Natural killer cell (primary cell): Measurements from ENCODE around the gene PTPRS. TPM values are rescaled to one million over a fixed set of nuclear protein-coding genes. Genes with fewer than 3 reads are reported as not detected.

ENCODE experiments used
- ATAC-seq, 3 donors: fragments of 150-1000 bp in 2 of 3; fragments of 200-7000 bp in 1 of 3; cut with Tn5 transposase; 1 replicate in 1 of 3; 2 replicates in 2 of 3; pipeline ENCODE4 v1.10.0; 2021; ENCODE audit warnings: mild to moderate bottlenecking in 2 of 3, moderate library complexity in 2 of 3
- DNase-seq, 2 donors: peaks; one replicate each; pipeline versions ENCODE4 v3.0.0 to v3.0.0-alpha.2; 2013 to 2021; ENCODE audit warnings: mixed read lengths in 1 of 2
- H3K27ac ChIP-seq: one replicate; pipeline ENCODE4 v1.5.1; 2013; ENCODE audit warnings: mild to moderate bottlenecking, low read length
- H3K27me3 ChIP-seq: one replicate; pipeline ENCODE4 v1.6.1; 2013; ENCODE audit warnings: low read length; ENCODE audit not compliant: control insufficient read depth, insufficient read depth
- H3K36me3 ChIP-seq: one replicate; pipeline ENCODE4 v1.6.1; 2013; ENCODE audit warnings: low read length; ENCODE audit not compliant: control insufficient read depth, insufficient read depth
- H3K4me1 ChIP-seq: one replicate; pipeline ENCODE4 v1.6.1; 2013; ENCODE audit warnings: low read length; ENCODE audit not compliant: control insufficient read depth, insufficient read depth
- H3K4me3 ChIP-seq: one replicate; pipeline ENCODE4 v1.5.1; 2013; ENCODE audit warnings: low read length
- H3K9me3 ChIP-seq: one replicate; pipeline ENCODE4 v1.6.1; 2013; ENCODE audit warnings: low read length; ENCODE audit not compliant: control insufficient read depth, insufficient read depth
- H3K27ac Mint-ChIP-seq, 2 donors: one replicate each; pipeline ENCODE4 v1.8.0; 2022; ENCODE audit warnings: mild to moderate bottlenecking in 2 of 2, mixed read lengths in 2 of 2, moderate library complexity in 1 of 2
- H3K27me3 Mint-ChIP-seq, 2 donors: one replicate each; pipeline ENCODE4 v1.8.0; 2022; ENCODE audit warnings: low read depth in 2 of 2, mixed read lengths in 2 of 2
- H3K36me3 Mint-ChIP-seq: one replicate; pipeline ENCODE4 v1.8.0; 2022; ENCODE audit warnings: mixed read lengths
- H3K4me1 Mint-ChIP-seq, 2 donors: one replicate each; pipeline ENCODE4 v1.8.0; 2022; ENCODE audit warnings: mixed read lengths in 2 of 2
- H3K4me3 Mint-ChIP-seq: one replicate; pipeline ENCODE4 v1.8.0; 2022; ENCODE audit warnings: mild to moderate bottlenecking, moderate library complexity, mixed read lengths
- H3K9me3 Mint-ChIP-seq, 2 donors: one replicate each; pipeline ENCODE4 v1.8.0; 2022; ENCODE audit warnings: mixed read lengths in 2 of 2
- CTCF ChIP-seq: fragments of 200-600 bp; IDR thresholded peaks from one replicate; pipeline ENCODE4 v1.8.0; 2022; ENCODE audit warnings: antibody characterized with exemption
- WGBS: methylation state at CpG from one replicate; pipeline ENCODE4 v1.1.7; 2013; ENCODE audit warnings: missing lambda C conversion rate; ENCODE audit not compliant: insufficient coverage; 5-methylcytosine and 5-hydroxymethylcytosine counted together
- intact Hi-C: fragments of 100-400 bp; cut with micrococcal nuclease; formaldehyde crosslinking; loops from one replicate; pipeline ENCODE4 v1.14.2; 2022
- total RNA-seq, 4 donors: library from RNA; stranded (reverse); fragments of 120-200 nt in 1 of 4; gene quantifications; one replicate each; pipeline versions ENCODE4 v1.2.3 to v1.2.4, GENCODE V29; 2013 to 2022

Gene PTPRS
- total RNA-seq, 3 donors from 2014 or later (not counting 1 experiment from before 2014, with no cell fraction given): 0.47 to 0.73 (median 0.61) TPM

- TF ChIP-seq CTCF: no peak
- Mint-ChIP-seq H3K36me3 (no peaks in the 10 kb centered on the region), H3K27me3 (peaks cover 27 to 38% of the 10 kb centered on the region in 2 donors), H3K27ac (no peak overlapping the region), H3K9me3 (no peaks in the 10 kb centered on the region), H3K4me3 (no peak overlapping the region), H3K4me1 (peaks cover under 1 to 13% of the 10 kb centered on the region in 2 donors)
- Histone ChIP-seq H3K27ac (no peak overlapping the region), H3K4me1 (peaks cover 20% of the 10 kb centered on the region), H3K9me3 (no peaks in the 10 kb centered on the region), H3K36me3 (no peaks in the 10 kb centered on the region), H3K4me3 (no peak overlapping the region), H3K27me3 (peaks cover 32% of the 10 kb centered on the region)
- no peak for ATAC-seq
- 87% methylated on average over 17 of the region's 17 CpGs for WGBS
- intact Hi-C loops: no loop called here
- no peak for DNase-seq
These were observed 6.8 kb downstream of the PTPRS start for GRCh38 chr19:5333581-5334365.

DNA sequence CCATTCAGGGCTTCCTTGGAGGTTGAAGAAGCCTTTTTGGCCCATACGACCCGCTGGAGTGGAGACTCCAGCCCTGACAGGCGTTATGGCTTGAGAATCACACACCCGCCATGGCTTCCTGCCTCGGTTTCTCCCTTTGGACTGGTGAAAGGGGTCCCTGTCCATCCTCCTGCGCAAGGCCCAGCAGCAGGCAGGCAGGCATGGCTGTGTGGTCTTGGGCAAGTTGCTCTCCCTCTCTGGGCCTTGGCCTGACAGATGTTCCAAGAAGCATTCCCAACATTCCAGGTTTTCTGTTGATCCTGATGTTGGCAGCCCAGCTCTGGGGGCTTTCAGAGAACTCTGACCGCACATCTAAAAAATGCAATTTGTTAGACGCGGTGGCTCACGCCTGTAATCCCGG lies 8.1 kb downstream of the PTPRS start:
- peaks cover 0 to 13% of the 10 kb centered on the region in 2 donors for H3K4me1 Mint-ChIP-seq
- H3K27me3 Mint-ChIP-seq: peaks cover 26 to 29% of the 10 kb centered on the region in 2 donors
- 91% methylated on average over 11 of the region's 11 CpGs for WGBS
- no peak overlapping the region for H3K4me3 ChIP-seq
- no peak overlapping the region for H3K4me3 Mint-ChIP-seq
- intact Hi-C loops: no loop called here
- H3K27ac ChIP-seq: no peak overlapping the region
- TF ChIP-seq CTCF: no peak
- ATAC-seq (no peak), DNase-seq (no peak)
- H3K9me3 ChIP-seq: no peaks in the 10 kb centered on the region
- no peaks in the 10 kb centered on the region for H3K36me3 Mint-ChIP-seq
- no peaks in the 10 kb centered on the region for H3K9me3 Mint-ChIP-seq
- peaks cover 11% of the 10 kb centered on the region for H3K4me1 ChIP-seq
- no peaks in the 10 kb centered on the region for H3K36me3 ChIP-seq
- no peak overlapping the region for H3K27ac Mint-ChIP-seq
- H3K27me3 ChIP-seq: peaks cover 19% of the 10 kb centered on the region

GRCh38 chr19:5331790-5332189 lies 8.8 kb downstream of the PTPRS start:
- peaks cover 11% of the 10 kb centered on the region for H3K4me1 ChIP-seq
- no peaks in the 10 kb centered on the region for H3K36me3 Mint-ChIP-seq
- H3K9me3 Mint-ChIP-seq: no peaks in the 10 kb centered on the region
- H3K9me3 ChIP-seq: no peaks in the 10 kb centered on the region
- H3K27me3 Mint-ChIP-seq: peaks cover 24 to 26% of the 10 kb centered on the region in 2 donors
- DNase-seq (no peak), ATAC-seq (no peak)
- no peak overlapping the region for H3K4me3 ChIP-seq
- WGBS: 94% methylated on average over 13 of the region's 13 CpGs
- H3K4me3 Mint-ChIP-seq: no peak overlapping the region
- no peak overlapping the region for H3K27ac Mint-ChIP-seq
- no peak overlapping the region for H3K27ac ChIP-seq
- peaks cover 14% of the 10 kb centered on the region for H3K27me3 ChIP-seq
- H3K4me1 Mint-ChIP-seq: peaks cover 0 to 13% of the 10 kb centered on the region in 2 donors
- TF ChIP-seq CTCF: no peak
- intact Hi-C loops: no loop called here
- H3K36me3 ChIP-seq: no peaks in the 10 kb centered on the region
